HepG2 (cell line): ENCODE data around the gene C14orf93. TPM values are rescaled to one million over a fixed set of nuclear protein-coding genes. Genes with fewer than 3 reads are reported as not detected.

Experiments used
- ARNTL ChIP-seq: sonication (generic); formaldehyde crosslinking; IDR thresholded peaks from 2 replicates; pipeline ENCODE4 v1.4.0; 2020; ENCODE audit warnings: mild to moderate bottlenecking, missing genetic modification reagents
- HNF4A ChIP-seq: sonication (generic); formaldehyde crosslinking; IDR thresholded peaks from 2 replicates; pipeline ENCODE4 v1.4.0; 2020; ENCODE audit warnings: missing genetic modification reagents
- IRF2 ChIP-seq: IDR thresholded peaks from 2 replicates; pipeline ENCODE4 v1.6.1; 2018; ENCODE audit warnings: missing genetic modification reagents, missing compliant biosample characterization
- JUND ChIP-seq: sonication (generic); formaldehyde crosslinking; IDR thresholded peaks from 2 replicates; pipeline ENCODE4 v1.8.0; 2022; ENCODE audit warnings: mild to moderate bottlenecking, missing genetic modification reagents
- MBD4 ChIP-seq: IDR thresholded peaks from 2 replicates; pipeline ENCODE4 v1.6.1; 2012; ENCODE audit warnings: low read length, inconsistent platforms, borderline replicate concordance
- NFATC3 ChIP-seq: sonication (generic); formaldehyde crosslinking; IDR thresholded peaks from 2 replicates; pipeline ENCODE4 v1.5.1; 2020; ENCODE audit warnings: mild to moderate bottlenecking, missing genetic modification reagents
- NKX3-1 ChIP-seq: sonication (generic); formaldehyde crosslinking; IDR thresholded peaks from 2 replicates; pipeline ENCODE4 v1.5.0; 2020; ENCODE audit warnings: missing genetic modification reagents
- PHB2 ChIP-seq: fragments of 450-650 bp; IDR thresholded peaks from 2 replicates; pipeline ENCODE4 v1.6.1; 2018; ENCODE audit not compliant: partially characterized antibody
- SMARCC2 ChIP-seq: fragments of 450-650 bp; IDR thresholded peaks from 2 replicates; pipeline ENCODE4 v1.6.1; 2017; ENCODE audit warnings: antibody characterized with exemption, mild to moderate bottlenecking
- SMARCE1 ChIP-seq: fragments of 450-650 bp; IDR thresholded peaks from 2 replicates; pipeline ENCODE4 v1.6.1; 2017; ENCODE audit warnings: borderline replicate concordance
- SYNCRIP ChIP-seq: fragments of 200-400 bp; formaldehyde crosslinking; IDR thresholded peaks from 2 replicates; pipeline ENCODE4 v1.6.1; 2018; ENCODE audit warnings: mild to moderate bottlenecking, low read depth, low read length; ENCODE audit not compliant: insufficient read depth
- TGIF2 ChIP-seq: IDR thresholded peaks from 2 replicates; pipeline ENCODE4 v1.6.1; 2016; ENCODE audit warnings: control low read depth, missing compliant biosample characterization
- THYN1 ChIP-seq: sonication (generic); formaldehyde crosslinking; IDR thresholded peaks from 2 replicates; pipeline ENCODE4 v1.8.1; 2023; ENCODE audit warnings: low read depth, mild to moderate bottlenecking, moderate library complexity, missing genetic modification reagents, borderline replicate concordance
- TOE1 ChIP-seq: sonication (generic); formaldehyde crosslinking; IDR thresholded peaks from 2 replicates; pipeline ENCODE4 v1.4.0; 2020; ENCODE audit warnings: mild to moderate bottlenecking, missing genetic modification reagents
- TSC22D2 ChIP-seq: sonication (generic); formaldehyde crosslinking; IDR thresholded peaks from 2 replicates; pipeline ENCODE4 v1.5.1; 2020; ENCODE audit warnings: missing genetic modification reagents, mild to moderate bottlenecking, borderline replicate concordance
- YEATS2 ChIP-seq: sonication (generic); formaldehyde crosslinking; IDR thresholded peaks from 2 replicates; pipeline ENCODE4 v1.4.0; 2020; ENCODE audit warnings: missing genetic modification reagents, borderline replicate concordance
- ZBTB42 ChIP-seq: sonication (generic); formaldehyde crosslinking; IDR thresholded peaks from 2 replicates; pipeline ENCODE4 v1.5.0; 2020; ENCODE audit warnings: mild to moderate bottlenecking, missing genetic modification reagents
- ZBTB7B ChIP-seq: sonication (generic); formaldehyde crosslinking; IDR thresholded peaks from 2 replicates; pipeline ENCODE4 v1.4.0; 2020; ENCODE audit warnings: missing genetic modification reagents
- ZFP36 ChIP-seq: fragments of 150-350 bp; IDR thresholded peaks from 2 replicates; pipeline ENCODE4 v1.6.1; 2018; ENCODE audit warnings: borderline replicate concordance, low read length, low read depth; ENCODE audit not compliant: partially characterized antibody
- ZKSCAN8 ChIP-seq: IDR thresholded peaks from 2 replicates; pipeline ENCODE4 v1.6.1; 2016; ENCODE audit warnings: borderline replicate concordance, missing genetic modification reagents, missing compliant biosample characterization
- ZNF12 ChIP-seq: sonication (generic); formaldehyde crosslinking; IDR thresholded peaks from 2 replicates; pipeline ENCODE4 v1.5.0; 2020; ENCODE audit warnings: missing genetic modification reagents
- ZNF546 ChIP-seq: sonication (generic); formaldehyde crosslinking; conservative IDR thresholded peaks from 2 replicates; pipeline ENCODE4 v1.8.1; 2023; ENCODE audit warnings: mild to moderate bottlenecking, missing genetic modification reagents
- ZZZ3 ChIP-seq: sonication (generic); formaldehyde crosslinking; IDR thresholded peaks from 2 replicates; pipeline ENCODE4 v1.4.0; 2020; ENCODE audit warnings: missing genetic modification reagents, mild to moderate bottlenecking, borderline replicate concordance
- polyA plus RNA-seq, 8 experiments: library from polyadenylated mRNA; depleted of rRNA in 3 of 8; stranded (reverse) in 7 of 8; unstranded in 1 of 8; fragments of >200 nt; fragmentation: Illumina TruSeq in 4 of 8; extraction: Trizol in 4 of 8; gene quantifications; 2 replicates each; pipeline versions ENCODE4 v1.2.1 to v1.2.3, GENCODE V29; 2011 to 2016; ENCODE audit warnings: low read depth in 4 of 8, missing spikeins in 1 of 8, mixed read lengths in 1 of 8; ENCODE audit not compliant: insufficient read depth in 1 of 8
- total RNA-seq, 5 experiments: library from RNA; depleted of rRNA; stranded (reverse); fragments of >200 nt; fragmentation: Illumina TruSeq; extraction: Trizol; gene quantifications; 2 replicates each; pipeline ENCODE4 v1.2.3, GENCODE V29; 2016; ENCODE audit warnings: low read depth in 1 of 5
- TF ChIP-seq, protein P1 (sequence below): IDR thresholded peaks from 2 replicates; pipeline ENCODE4 v1.6.1; 2012; ENCODE audit warnings: low read depth, low read length, improper control_type of control experiment
- TF ChIP-seq, protein P2 (sequence below): sonication (generic); formaldehyde crosslinking; IDR thresholded peaks from 2 replicates; pipeline ENCODE4 v1.4.0; 2020; ENCODE audit warnings: missing genetic modification reagents
- TF ChIP-seq, protein P3 (sequence below): sonication (generic); formaldehyde crosslinking; IDR thresholded peaks from 2 replicates; pipeline ENCODE4 v1.5.1; 2020; ENCODE audit warnings: missing genetic modification reagents, mild to moderate bottlenecking, borderline replicate concordance
- TF ChIP-seq, protein P4 (sequence below): IDR thresholded peaks from 2 replicates; pipeline ENCODE4 v1.6.1; 2016; ENCODE audit warnings: low read depth

The C14orf93 gene
- total and polyA plus RNA-seq, 2 of the 13 experiments (the other 11 are each of a cell fraction or from before 2014, with no cell fraction given): 11.4 to 22.5 TPM

DNA sequence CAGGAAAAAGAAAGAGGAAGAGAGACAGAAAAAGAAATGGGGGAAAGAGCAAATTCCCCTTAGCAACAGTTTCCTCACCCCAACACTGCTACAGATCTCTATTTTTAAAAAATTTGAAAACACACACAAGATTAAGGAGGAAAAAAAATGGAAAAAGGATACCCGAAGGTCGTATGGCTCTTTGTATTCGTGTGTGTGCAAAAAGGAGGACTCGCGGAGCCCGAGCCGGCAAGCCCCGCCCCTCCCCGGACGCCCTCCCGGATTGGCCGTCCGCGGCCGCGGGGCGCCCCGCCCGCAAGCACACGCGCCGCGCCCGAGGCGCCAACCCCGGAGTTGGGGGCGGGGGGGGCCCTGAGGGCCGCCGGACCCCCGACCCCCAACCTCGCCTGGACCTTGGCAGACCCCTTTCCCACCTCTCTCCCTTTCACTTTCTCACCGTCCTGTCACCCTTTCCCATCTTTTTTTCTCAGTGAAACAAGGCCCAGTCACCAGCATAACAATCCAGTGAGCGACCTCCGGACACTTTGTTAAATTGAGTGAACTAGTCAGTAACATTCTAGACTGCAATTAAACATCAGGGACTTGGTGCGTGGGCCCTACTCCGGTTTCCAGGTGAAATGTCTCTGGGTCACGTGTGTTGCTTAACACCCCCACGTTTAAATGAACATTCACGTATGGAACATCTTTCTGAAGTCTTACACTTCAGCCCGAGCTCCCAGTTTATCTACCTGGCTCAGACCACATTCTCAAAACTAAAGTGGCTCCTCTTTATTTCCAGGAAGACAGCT is at the start of gene C14orf93 (continued):
- 0 out of 2 replicates have a peak, but pooled peaks have one; percentile 54 for TF ChIP-seq ZBTB42 (CRISPR knock-in tag)
- no peak for TF ChIP-seq TGIF2 (CRISPR knock-in tag)
- no peak for TF ChIP-seq MBD4
- peak; percentile 59; the same call in 1 of the 2 replicates for TF ChIP-seq IRF2 (CRISPR knock-in tag)
- no peak for TF ChIP-seq ZKSCAN8 (CRISPR knock-in tag)
- peak; percentile 41; the same call in 1 of the 2 replicates for TF ChIP-seq TSC22D2
- TF ChIP-seq JUND: no peak
- no peak for TF ChIP-seq ZFP36
- TF ChIP-seq, protein P1, sequence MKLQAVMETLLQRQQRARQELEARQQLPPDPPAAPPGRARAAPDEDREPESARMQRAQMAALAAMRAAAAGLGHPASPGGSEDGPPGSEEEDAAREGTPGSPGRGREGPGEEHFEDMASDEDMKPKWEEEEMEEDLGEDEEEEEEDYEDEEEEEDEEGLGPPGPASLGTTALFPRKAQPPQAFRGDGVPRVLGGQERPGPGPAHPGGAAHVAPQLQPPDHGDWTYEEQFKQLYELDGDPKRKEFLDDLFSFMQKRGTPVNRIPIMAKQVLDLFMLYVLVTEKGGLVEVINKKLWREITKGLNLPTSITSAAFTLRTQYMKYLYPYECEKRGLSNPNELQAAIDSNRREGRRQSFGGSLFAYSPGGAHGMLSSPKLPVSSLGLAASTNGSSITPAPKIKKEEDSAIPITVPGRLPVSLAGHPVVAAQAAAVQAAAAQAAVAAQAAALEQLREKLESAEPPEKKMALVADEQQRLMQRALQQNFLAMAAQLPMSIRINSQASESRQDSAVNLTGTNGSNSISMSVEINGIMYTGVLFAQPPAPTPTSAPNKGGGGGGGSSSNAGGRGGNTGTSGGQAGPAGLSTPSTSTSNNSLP: no peak
- TF ChIP-seq ZZZ3 (CRISPR knock-in tag): no peak
- TF ChIP-seq NKX3-1 (CRISPR knock-in tag): no peak
- TF ChIP-seq SMARCC2: no peak
- TF ChIP-seq HNF4A: peak; percentile 35
- TF ChIP-seq, protein P2, sequence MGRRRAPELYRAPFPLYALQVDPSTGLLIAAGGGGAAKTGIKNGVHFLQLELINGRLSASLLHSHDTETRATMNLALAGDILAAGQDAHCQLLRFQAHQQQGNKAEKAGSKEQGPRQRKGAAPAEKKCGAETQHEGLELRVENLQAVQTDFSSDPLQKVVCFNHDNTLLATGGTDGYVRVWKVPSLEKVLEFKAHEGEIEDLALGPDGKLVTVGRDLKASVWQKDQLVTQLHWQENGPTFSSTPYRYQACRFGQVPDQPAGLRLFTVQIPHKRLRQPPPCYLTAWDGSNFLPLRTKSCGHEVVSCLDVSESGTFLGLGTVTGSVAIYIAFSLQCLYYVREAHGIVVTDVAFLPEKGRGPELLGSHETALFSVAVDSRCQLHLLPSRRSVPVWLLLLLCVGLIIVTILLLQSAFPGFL: no peak
- no peak for TF ChIP-seq THYN1
- peak; percentile 96 for TF ChIP-seq ZBTB7B (CRISPR knock-in tag)
- TF ChIP-seq PHB2: no peak
- TF ChIP-seq TOE1 (CRISPR knock-in tag): no peak
- TF ChIP-seq ARNTL (CRISPR knock-in tag): peak; percentile 83
- no peak for TF ChIP-seq SYNCRIP
- no peak for TF ChIP-seq SMARCE1
- 0 out of 2 replicates have a peak, but pooled peaks have one; percentile 40 for TF ChIP-seq ZNF546 (CRISPR knock-in tag)
- TF ChIP-seq, protein P3, sequence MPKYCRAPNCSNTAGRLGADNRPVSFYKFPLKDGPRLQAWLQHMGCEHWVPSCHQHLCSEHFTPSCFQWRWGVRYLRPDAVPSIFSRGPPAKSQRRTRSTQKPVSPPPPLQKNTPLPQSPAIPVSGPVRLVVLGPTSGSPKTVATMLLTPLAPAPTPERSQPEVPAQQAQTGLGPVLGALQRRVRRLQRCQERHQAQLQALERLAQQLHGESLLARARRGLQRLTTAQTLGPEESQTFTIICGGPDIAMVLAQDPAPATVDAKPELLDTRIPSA (CRISPR knock-in tag): no peak
- TF ChIP-seq NFATC3: no peak
- no peak; the same call in 1 of the 2 replicates for TF ChIP-seq YEATS2
- TF ChIP-seq, protein P4, sequence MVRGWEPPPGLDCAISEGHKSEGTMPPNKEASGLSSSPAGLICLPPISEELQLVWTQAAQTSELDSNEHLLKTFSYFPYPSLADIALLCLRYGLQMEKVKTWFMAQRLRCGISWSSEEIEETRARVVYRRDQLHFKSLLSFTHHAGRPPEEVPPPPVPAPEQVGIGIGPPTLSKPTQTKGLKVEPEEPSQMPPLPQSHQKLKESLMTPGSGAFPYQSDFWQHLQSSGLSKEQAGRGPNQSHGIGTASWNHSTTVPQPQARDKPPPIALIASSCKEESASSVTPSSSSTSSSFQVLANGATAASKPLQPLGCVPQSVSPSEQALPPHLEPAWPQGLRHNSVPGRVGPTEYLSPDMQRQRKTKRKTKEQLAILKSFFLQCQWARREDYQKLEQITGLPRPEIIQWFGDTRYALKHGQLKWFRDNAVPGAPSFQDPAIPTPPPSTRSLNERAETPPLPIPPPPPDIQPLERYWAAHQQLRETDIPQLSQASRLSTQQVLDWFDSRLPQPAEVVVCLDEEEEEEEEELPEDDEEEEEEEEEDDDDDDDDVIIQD: no peak; the same call in 1 of the 2 replicates
- no peak; the same call in 1 of the 2 replicates for TF ChIP-seq ZNF12 (CRISPR knock-in tag)
